HEK293 (cell line): ENCODE results near the gene RBMS3.

Experiments used
- CTCF ChIA-PET: fragments of 350-600 bp; formaldehyde crosslinking; extraction: SDS; loops from one replicate; lab custom pipeline; 2021; ENCODE audit warnings: antibody characterized with exemption; lab: Yijun Ruan, JAX
- POLR2A ChIA-PET: fragments of 300-600 bp; formaldehyde crosslinking; extraction: SDS; loops from one replicate; lab custom pipeline; 2020; ENCODE audit warnings: antibody characterized with exemption, inconsistent platforms; lab: Yijun Ruan, JAX
- H3K27ac ChIP-seq: fragments of 200-500 bp; sonication (Bioruptor generic); 2 replicates; pipeline ENCODE4 v1.5.1; 2014; ENCODE audit warnings: low read depth, low read length, control low read depth, inconsistent platforms; ENCODE audit errors: extremely low read depth
- H3K36me3 ChIP-seq, 2 experiments: fragments of 200-500 bp in 1 of 2; sonication (Bioruptor generic) in 1 of 2; 1 replicate in 1 of 2; 2 replicates in 1 of 2; pipeline ENCODE4 v1.5.1; 2014 to 2017; ENCODE audit warnings: inconsistent platforms in 2 of 2, low read length in 2 of 2; ENCODE audit not compliant: control insufficient read depth in 2 of 2, insufficient read depth in 1 of 2
- H3K4me1 ChIP-seq: fragments of 200-500 bp; sonication (Bioruptor generic); 2 replicates; pipeline ENCODE4 v1.5.1; 2014; ENCODE audit warnings: mild to moderate bottlenecking, low read length, inconsistent platforms; ENCODE audit not compliant: control insufficient read depth, insufficient read depth
- H3K4me3 ChIP-seq: 2 replicates; pipeline ENCODE4 v1.5.1; 2011; ENCODE audit warnings: low read depth, mild to moderate bottlenecking, control low read depth, low read length, moderate library complexity
- H3K9me3 ChIP-seq: fragments of 200-500 bp; sonication (Bioruptor generic); 2 replicates; pipeline ENCODE4 v1.5.1; 2014; ENCODE audit warnings: low read depth, low read length, inconsistent platforms; ENCODE audit not compliant: control insufficient read depth, insufficient read depth
- ATF2 ChIP-seq: fragments of 450-650 bp; formaldehyde crosslinking; IDR thresholded peaks from 2 replicates; pipeline ENCODE4 v1.5.1; 2016; ENCODE audit warnings: missing biosample characterization, missing genetic modification characterization, low read depth
- GLIS1 ChIP-seq: fragments of 450-650 bp; formaldehyde crosslinking; IDR thresholded peaks from 2 replicates; pipeline ENCODE4 v1.5.1; 2016; ENCODE audit warnings: missing biosample characterization, missing genetic modification characterization
- SCRT2 ChIP-seq: fragments of 450-650 bp; formaldehyde crosslinking; IDR thresholded peaks from 2 replicates; pipeline ENCODE4 v1.5.1; 2016; ENCODE audit warnings: missing biosample characterization, missing genetic modification characterization
- YY2 ChIP-seq: fragments of 450-650 bp; formaldehyde crosslinking; IDR thresholded peaks from 2 replicates; pipeline ENCODE4 v1.5.1; 2016; ENCODE audit warnings: missing biosample characterization, missing genetic modification characterization
- ZBTB7A ChIP-seq: fragments of 450-650 bp; formaldehyde crosslinking; IDR thresholded peaks from 2 replicates; pipeline ENCODE4 v1.5.1; 2016; ENCODE audit warnings: low read depth, missing biosample characterization, missing genetic modification characterization
- ZNF138 ChIP-seq: fragments of 450-650 bp; formaldehyde crosslinking; IDR thresholded peaks from 2 replicates; pipeline ENCODE4 v1.5.1; 2016; ENCODE audit warnings: missing biosample characterization, missing genetic modification characterization, borderline replicate concordance
- ZNF202 ChIP-seq: fragments of 450-650 bp; formaldehyde crosslinking; IDR thresholded peaks from 2 replicates; pipeline ENCODE4 v1.5.1; 2016; ENCODE audit warnings: missing biosample characterization, missing genetic modification characterization, borderline replicate concordance
- ZNF335 ChIP-seq: fragments of 450-650 bp; formaldehyde crosslinking; conservative IDR thresholded peaks from 2 replicates; pipeline ENCODE4 v1.5.1; 2016; ENCODE audit warnings: missing biosample characterization, missing genetic modification characterization
- ZNF350 ChIP-seq: fragments of 450-650 bp; formaldehyde crosslinking; IDR thresholded peaks from 2 replicates; pipeline ENCODE4 v1.5.0; 2017; ENCODE audit warnings: missing biosample characterization, mild to moderate bottlenecking, missing genetic modification characterization
- ZNF37A ChIP-seq: fragments of 450-650 bp; IDR thresholded peaks from 2 replicates; pipeline ENCODE4 v1.5.1; 2018; ENCODE audit warnings: missing biosample characterization, missing genetic modification characterization
- ZNF394 ChIP-seq: fragments of 450-650 bp; formaldehyde crosslinking; IDR thresholded peaks from 2 replicates; pipeline ENCODE4 v1.5.1; 2016; ENCODE audit warnings: missing biosample characterization, missing genetic modification characterization, mild to moderate bottlenecking, moderate library complexity, borderline replicate concordance
- ZNF398 ChIP-seq: fragments of 450-650 bp; formaldehyde crosslinking; IDR thresholded peaks from 2 replicates; pipeline ENCODE4 v1.5.1; 2017; ENCODE audit warnings: missing biosample characterization, missing genetic modification characterization
- ZNF529 ChIP-seq: fragments of 450-650 bp; formaldehyde crosslinking; IDR thresholded peaks from 2 replicates; pipeline ENCODE4 v1.5.1; 2017; ENCODE audit warnings: missing genetic modification characterization, missing biosample characterization; ENCODE audit not compliant: insufficient replicate concordance
- ZNF837 ChIP-seq: fragments of 450-650 bp; formaldehyde crosslinking; IDR thresholded peaks from 2 replicates; pipeline ENCODE4 v1.5.1; 2016; ENCODE audit warnings: missing biosample characterization, missing genetic modification characterization
- ZSCAN16 ChIP-seq: fragments of 450-650 bp; formaldehyde crosslinking; IDR thresholded peaks from 2 replicates; pipeline ENCODE4 v1.5.1; 2016; ENCODE audit warnings: missing biosample characterization, missing genetic modification characterization
- ZSCAN4 ChIP-seq: fragments of 450-650 bp; formaldehyde crosslinking; IDR thresholded peaks from 2 replicates; pipeline ENCODE4 v1.5.1; 2017; ENCODE audit warnings: missing biosample characterization, missing genetic modification characterization
- TF ChIP-seq, protein P1 (sequence below): fragments of 450-650 bp; formaldehyde crosslinking; conservative IDR thresholded peaks from 2 replicates; pipeline ENCODE4 v1.5.1; 2016; ENCODE audit warnings: low read depth, missing biosample characterization, missing genetic modification characterization
- TF ChIP-seq, protein P2 (sequence below): fragments of 450-650 bp; formaldehyde crosslinking; IDR thresholded peaks from 2 replicates; pipeline ENCODE4; 2016; ENCODE audit warnings: missing biosample characterization, missing genetic modification characterization
- TF ChIP-seq, protein P3 (sequence below): fragments of 450-650 bp; formaldehyde crosslinking; IDR thresholded peaks from 2 replicates; pipeline ENCODE4 v1.5.1; 2016; ENCODE audit warnings: missing biosample characterization, missing genetic modification characterization

RBMS3 gene

GRCh38 chr3:29754346-29754745 lies 473.5 kb downstream of the RBMS3 start:
- POLR2A ChIA-PET = no interaction called here

DNA sequence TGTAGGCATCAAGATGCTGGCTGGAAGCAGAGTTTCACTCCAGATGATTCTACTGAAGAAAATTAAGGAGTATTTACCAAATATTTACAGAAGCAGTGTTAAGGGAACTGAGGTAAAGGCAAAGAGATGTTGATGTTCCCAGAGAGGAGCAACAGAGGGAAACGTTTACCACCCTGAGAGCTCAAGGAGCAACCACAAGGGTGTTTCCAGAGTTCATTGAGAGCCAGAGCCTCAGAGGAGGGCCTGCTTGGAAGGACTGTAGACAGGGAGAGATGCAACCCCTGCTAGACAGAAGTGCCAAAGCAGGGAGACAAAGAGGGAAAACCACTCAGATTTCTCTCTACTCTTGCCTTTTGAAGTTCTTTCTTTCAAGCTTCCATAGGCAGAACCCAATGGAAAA lies 474.5 kb downstream of the RBMS3 start:
- ChIA-PET POLR2A (no interaction called here), CTCF (no interaction called here)
- H3K36me3 ChIP-seq = no peaks in the 10 kb centered on the region
- no peak overlapping the region for H3K27ac ChIP-seq
- no peaks in the 10 kb centered on the region for H3K9me3 ChIP-seq
- H3K4me3 ChIP-seq = no peak overlapping the region
- H3K4me1 ChIP-seq = peaks cover 17% of the 10 kb centered on the region
- TF ChIP-seq ZSCAN4 (tag by site-specific recombination) = no peak
- no peak for TF ChIP-seq YY2 (tag by site-specific recombination)
- TF ChIP-seq ZNF529 = no peak
- TF ChIP-seq GLIS1 = no peak
- TF ChIP-seq SCRT2 = no peak
- no peak for TF ChIP-seq ZNF202
- TF ChIP-seq ZNF350 = no peak
- TF ChIP-seq ZNF138 (tag by site-specific recombination) = no peak
- no peak for TF ChIP-seq ZNF37A (tag by site-specific recombination)
- TF ChIP-seq, protein P1, sequence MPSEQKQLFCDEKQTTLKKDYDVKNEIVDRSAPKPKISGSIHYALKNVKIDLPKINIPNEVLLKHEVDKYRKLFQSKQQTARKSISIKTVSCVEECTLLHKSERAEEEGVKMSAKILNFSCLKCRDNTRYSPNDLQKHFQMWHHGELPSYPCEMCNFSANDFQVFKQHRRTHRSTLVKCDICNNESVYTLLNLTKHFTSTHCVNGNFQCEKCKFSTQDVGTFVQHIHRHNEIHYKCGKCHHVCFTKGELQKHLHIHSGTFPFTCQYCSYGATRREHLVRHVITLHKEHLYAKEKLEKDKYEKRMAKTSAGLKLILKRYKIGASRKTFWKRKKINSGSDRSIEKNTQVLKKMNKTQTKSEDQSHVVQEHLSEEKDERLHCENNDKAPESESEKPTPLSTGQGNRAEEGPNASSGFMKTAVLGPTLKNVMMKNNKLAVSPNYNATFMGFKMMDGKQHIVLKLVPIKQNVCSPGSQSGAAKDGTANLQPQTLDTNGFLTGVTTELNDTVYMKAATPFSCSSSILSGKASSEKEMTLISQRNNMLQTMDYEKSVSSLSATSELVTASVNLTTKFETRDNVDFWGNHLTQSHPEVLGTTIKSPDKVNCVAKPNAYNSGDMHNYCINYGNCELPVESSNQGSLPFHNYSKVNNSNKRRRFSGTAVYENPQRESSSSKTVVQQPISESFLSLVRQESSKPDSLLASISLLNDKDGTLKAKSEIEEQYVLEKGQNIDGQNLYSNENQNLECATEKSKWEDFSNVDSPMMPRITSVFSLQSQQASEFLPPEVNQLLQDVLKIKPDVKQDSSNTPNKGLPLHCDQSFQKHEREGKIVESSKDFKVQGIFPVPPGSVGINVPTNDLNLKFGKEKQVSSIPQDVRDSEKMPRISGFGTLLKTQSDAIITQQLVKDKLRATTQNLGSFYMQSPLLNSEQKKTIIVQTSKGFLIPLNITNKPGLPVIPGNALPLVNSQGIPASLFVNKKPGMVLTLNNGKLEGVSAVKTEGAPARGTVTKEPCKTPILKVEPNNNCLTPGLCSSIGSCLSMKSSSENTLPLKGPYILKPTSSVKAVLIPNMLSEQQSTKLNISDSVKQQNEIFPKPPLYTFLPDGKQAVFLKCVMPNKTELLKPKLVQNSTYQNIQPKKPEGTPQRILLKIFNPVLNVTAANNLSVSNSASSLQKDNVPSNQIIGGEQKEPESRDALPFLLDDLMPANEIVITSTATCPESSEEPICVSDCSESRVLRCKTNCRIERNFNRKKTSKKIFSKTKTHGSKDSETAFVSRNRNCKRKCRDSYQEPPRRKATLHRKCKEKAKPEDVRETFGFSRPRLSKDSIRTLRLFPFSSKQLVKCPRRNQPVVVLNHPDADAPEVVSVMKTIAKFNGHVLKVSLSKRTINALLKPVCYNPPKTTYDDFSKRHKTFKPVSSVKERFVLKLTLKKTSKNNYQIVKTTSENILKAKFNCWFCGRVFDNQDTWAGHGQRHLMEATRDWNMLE = no peak
- TF ChIP-seq ZNF394 = no peak

More at GRCh38 chr3:29754346-29754745, 473.5 kb downstream of the RBMS3 start:
- peaks cover 13% of the 10 kb centered on the region for H3K4me1 ChIP-seq
- no peak for TF ChIP-seq ZNF837 (tag by site-specific recombination)
- TF ChIP-seq ZNF398 (tag by site-specific recombination) = no peak
- TF ChIP-seq ZBTB7A = no peak
- TF ChIP-seq ZNF335 (tag by site-specific recombination) = no peak
- TF ChIP-seq, protein P2, sequence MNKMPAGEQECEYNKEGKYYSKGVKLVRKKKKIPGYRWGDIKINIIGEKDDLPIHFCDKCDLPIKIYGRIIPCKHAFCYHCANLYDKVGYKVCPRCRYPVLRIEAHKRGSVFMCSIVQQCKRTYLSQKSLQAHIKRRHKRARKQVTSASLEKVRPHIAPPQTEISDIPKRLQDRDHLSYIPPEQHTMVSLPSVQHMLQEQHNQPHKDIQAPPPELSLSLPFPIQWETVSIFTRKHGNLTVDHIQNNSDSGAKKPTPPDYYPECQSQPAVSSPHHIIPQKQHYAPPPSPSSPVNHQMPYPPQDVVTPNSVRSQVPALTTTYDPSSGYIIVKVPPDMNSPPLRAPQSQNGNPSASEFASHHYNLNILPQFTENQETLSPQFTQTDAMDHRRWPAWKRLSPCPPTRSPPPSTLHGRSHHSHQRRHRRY (tag by site-specific recombination) = no peak
- no peak for TF ChIP-seq ATF2 (tag by site-specific recombination)
- TF ChIP-seq ZSCAN16 = no peak
- TF ChIP-seq, protein P3, sequence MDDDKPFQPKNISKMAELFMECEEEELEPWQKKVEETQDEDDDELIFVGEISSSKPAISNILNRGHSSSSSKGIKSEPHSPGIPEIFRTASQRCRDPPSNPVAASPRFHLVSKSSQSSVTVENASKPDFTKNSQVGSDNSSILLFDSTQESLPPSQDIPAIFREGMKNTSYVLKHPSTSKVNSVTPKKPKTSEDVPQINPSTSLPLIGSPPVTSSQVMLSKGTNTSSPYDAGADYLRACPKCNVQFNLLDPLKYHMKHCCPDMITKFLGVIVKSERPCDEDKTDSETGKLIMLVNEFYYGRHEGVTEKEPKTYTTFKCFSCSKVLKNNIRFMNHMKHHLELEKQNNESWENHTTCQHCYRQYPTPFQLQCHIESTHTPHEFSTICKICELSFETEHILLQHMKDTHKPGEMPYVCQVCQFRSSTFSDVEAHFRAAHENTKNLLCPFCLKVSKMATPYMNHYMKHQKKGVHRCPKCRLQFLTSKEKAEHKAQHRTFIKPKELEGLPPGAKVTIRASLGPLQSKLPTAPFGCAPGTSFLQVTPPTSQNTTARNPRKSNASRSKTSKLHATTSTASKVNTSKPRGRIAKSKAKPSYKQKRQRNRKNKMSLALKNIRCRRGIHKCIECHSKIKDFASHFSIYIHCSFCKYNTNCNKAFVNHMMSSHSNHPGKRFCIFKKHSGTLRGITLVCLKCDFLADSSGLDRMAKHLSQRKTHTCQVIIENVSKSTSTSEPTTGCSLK = no peak
- H3K27ac ChIP-seq = no peak overlapping the region
- no peaks in the 10 kb centered on the region for H3K9me3 ChIP-seq
- no peaks in the 10 kb centered on the region for H3K36me3 ChIP-seq
- no peak overlapping the region for H3K4me3 ChIP-seq
- CTCF ChIA-PET = interaction anchor here (0.6 kb wide), 1 partner anchor 15 kb away, joined by 3 read pairs; no protein-coding TSS in a partner anchor
